Measurements from ENCODE around the gene UBE2Q1.

GRCh38 chr1:154586641-154587040 is 28.2 kb upstream of the UBE2Q1 start:
- TF ChIP-seq, protein P1, sequence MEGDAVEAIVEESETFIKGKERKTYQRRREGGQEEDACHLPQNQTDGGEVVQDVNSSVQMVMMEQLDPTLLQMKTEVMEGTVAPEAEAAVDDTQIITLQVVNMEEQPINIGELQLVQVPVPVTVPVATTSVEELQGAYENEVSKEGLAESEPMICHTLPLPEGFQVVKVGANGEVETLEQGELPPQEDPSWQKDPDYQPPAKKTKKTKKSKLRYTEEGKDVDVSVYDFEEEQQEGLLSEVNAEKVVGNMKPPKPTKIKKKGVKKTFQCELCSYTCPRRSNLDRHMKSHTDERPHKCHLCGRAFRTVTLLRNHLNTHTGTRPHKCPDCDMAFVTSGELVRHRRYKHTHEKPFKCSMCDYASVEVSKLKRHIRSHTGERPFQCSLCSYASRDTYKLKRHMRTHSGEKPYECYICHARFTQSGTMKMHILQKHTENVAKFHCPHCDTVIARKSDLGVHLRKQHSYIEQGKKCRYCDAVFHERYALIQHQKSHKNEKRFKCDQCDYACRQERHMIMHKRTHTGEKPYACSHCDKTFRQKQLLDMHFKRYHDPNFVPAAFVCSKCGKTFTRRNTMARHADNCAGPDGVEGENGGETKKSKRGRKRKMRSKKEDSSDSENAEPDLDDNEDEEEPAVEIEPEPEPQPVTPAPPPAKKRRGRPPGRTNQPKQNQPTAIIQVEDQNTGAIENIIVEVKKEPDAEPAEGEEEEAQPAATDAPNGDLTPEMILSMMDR (optimal IDR thresholded peaks at IDR 0.05 in 1 of 3, IDR thresholded peaks at IDR 0.05 in 1 of 3, conservative IDR thresholded peaks at IDR 0.05 in 1 of 3; ENCODE audit: extremely low read depth in 1 of 3, insufficient read depth in 2 of 3, low read length in 3 of 3), result no peak
- no peak for TF ChIP-seq EZH2 (IDR thresholded peaks at IDR 0.05; ENCODE audit: low read length)

Data from keratinocyte (primary cell).